Stimulated activated CD8-positive, alpha-beta memory T cell treated with anti-CD3 and anti-CD28 coated beads, Interleukin-12 subunit alpha, Interleukin-12 subunit beta, amount 100 ng/mL, for 24 hours (primary cell): ENCODE results near the gene DNASE1L3.

ENCODE experiments used
- DNase-seq: peaks from one replicate; pipeline ENCODE4 v3.0.0-alpha.2; 2020; ENCODE audit errors: extremely low read depth

The DNASE1L3 gene

GRCh38 chr3:58179235-58180098 is 31.3 kb downstream of the DNASE1L3 start:
- DNase-seq = no peak

GRCh38 chr3:58178528-58179234 is 32.1 kb downstream of the DNASE1L3 start:
- no peak for DNase-seq

GRCh38 chr3:58177747-58178527 is 32.8 kb downstream of the DNASE1L3 start:
- peak; percentile 69 for DNase-seq

GRCh38 chr3:58176827-58177489 is 33.8 kb downstream of the DNASE1L3 start:
- no peak for DNase-seq

- no peak for DNase-seq
Measured at GRCh38 chr3:58176185-58176530, 34.6 kb downstream of the DNASE1L3 start.

- no peak for DNase-seq
Measured at GRCh38 chr3:58175437-58176184, 35.2 kb downstream of the DNASE1L3 start.

- no peak for DNase-seq
Measured at GRCh38 chr3:58175187-58175436, 35.7 kb downstream of the DNASE1L3 start.

- no peak for DNase-seq
Measured at GRCh38 chr3:58173669-58174398, 36.9 kb downstream of the DNASE1L3 start.

- DNase-seq = no peak
Measured at GRCh38 chr3:58173029-58173668, 37.6 kb downstream of the DNASE1L3 start.

- DNase-seq = no peak
Measured at GRCh38 chr3:58171126-58171525, 39.6 kb downstream of the DNASE1L3 start.

- no peak for DNase-seq
Measured at GRCh38 chr3:58170376-58170775, 40.4 kb downstream of the DNASE1L3 start.

- DNase-seq = no peak
Measured at GRCh38 chr3:58169371-58169770, 41.4 kb downstream of the DNASE1L3 start.

GRCh38 chr3:58168498-58168897 is 42.3 kb downstream of the DNASE1L3 start:
- DNase-seq = no peak

- DNase-seq = peak; percentile 14
Measured at GRCh38 chr3:58167431-58168351, 43.1 kb downstream of the DNASE1L3 start.

- DNase-seq = no peak
Measured at GRCh38 chr3:58164906-58165821, 45.6 kb downstream of the DNASE1L3 start.

GRCh38 chr3:58164199-58164879 is 46.4 kb downstream of the DNASE1L3 start:
- no peak for DNase-seq

- DNase-seq = no peak
Measured at GRCh38 chr3:58163234-58163633, 47.5 kb downstream of the DNASE1L3 start.
